Smooth muscle cell (in vitro differentiated cells): ENCODE data around the gene C2orf76. TPM values are rescaled to one million over a fixed set of nuclear protein-coding genes. Genes with fewer than 3 reads are reported as not detected.

Source experiments
- DNase-seq: peaks from one replicate; lab custom pipeline; 2025; ENCODE audit not compliant: unreplicated experiment; lab: John Stamatoyannopoulos, UW
- H2AFZ ChIP-seq: fragments of 200-600 bp; sonication (generic); 2 replicates; pipeline ENCODE4 v1.6.0; 2016; ENCODE audit warnings: antibody characterized with exemption, low read depth, mild to moderate bottlenecking
- H3F3A ChIP-seq: fragments of 200-600 bp; sonication (generic); 2 replicates; pipeline ENCODE4 v1.6.0; 2017; ENCODE audit warnings: antibody characterized with exemption, low read depth
- H3K27ac ChIP-seq: fragments of 200-600 bp; sonication (generic); 2 replicates; pipeline ENCODE4 v1.5.1; 2016; ENCODE audit warnings: low read depth, mild to moderate bottlenecking
- H3K27me3 ChIP-seq: fragments of 200-600 bp; sonication (generic); 2 replicates; pipeline ENCODE4 v1.6.1; 2016; ENCODE audit warnings: low read depth, mild to moderate bottlenecking
- H3K36me3 ChIP-seq: fragments of 200-600 bp; sonication (generic); 2 replicates; pipeline ENCODE4 v1.5.1; 2016; ENCODE audit warnings: low read depth
- H3K4me1 ChIP-seq: fragments of 200-600 bp; sonication (generic); 2 replicates; pipeline ENCODE4 v1.5.1; 2016; ENCODE audit warnings: low read depth
- H3K4me2 ChIP-seq: fragments of 200-600 bp; sonication (generic); 2 replicates; pipeline ENCODE4 v1.6.0; 2016; ENCODE audit warnings: mild to moderate bottlenecking
- H3K4me3 ChIP-seq: fragments of 200-600 bp; sonication (generic); 2 replicates; pipeline ENCODE4 v1.5.1; 2016; ENCODE audit warnings: mild to moderate bottlenecking
- H3K79me2 ChIP-seq: fragments of 200-600 bp; sonication (generic); 2 replicates; pipeline ENCODE4 v1.6.0; 2016; ENCODE audit warnings: low read depth, mild to moderate bottlenecking
- H3K9ac ChIP-seq: fragments of 200-600 bp; sonication (generic); 2 replicates; pipeline ENCODE4 v1.6.0; 2016; ENCODE audit warnings: low read depth
- H3K9me3 ChIP-seq: fragments of 200-600 bp; sonication (generic); replicated peaks from 2 replicates; pipeline ENCODE4 v1.5.1; 2016; ENCODE audit warnings: low read depth
- H4K20me1 ChIP-seq: fragments of 200-600 bp; sonication (generic); 2 replicates; pipeline ENCODE4 v1.6.0; 2016; ENCODE audit warnings: low read depth
- CTCF ChIP-seq: fragments of 200-600 bp; sonication (generic); IDR thresholded peaks from 2 replicates; pipeline ENCODE4 v1.5.1; 2017; ENCODE audit warnings: borderline replicate concordance, mild to moderate bottlenecking, antibody characterized with exemption; ENCODE audit not compliant: insufficient read depth, poor library complexity, severe bottlenecking
- WGBS: methylation state at CpG from one replicate; pipeline ENCODE4 v1.1.7; 2016; ENCODE audit warnings: low lambda C conversion rate; 5-methylcytosine and 5-hydroxymethylcytosine counted together
- polyA plus RNA-seq: library from polyadenylated mRNA; unstranded; fragments of >200 nt; fragmentation: Nextera tagmentation; extraction: Ambion mirVana; gene quantifications from 2 replicates; pipeline ENCODE4 v1.2.1, GENCODE V29; 2016
- total RNA-seq: library from RNA; depleted of rRNA; stranded (reverse); fragments of >200 nt; gene quantifications from 2 replicates; pipeline ENCODE4 v1.2.3, GENCODE V29; 2014

C2orf76 gene
- total and polyA plus RNA-seq, 2 experiments from 2014 or later = 16.0 to 30.2 TPM

GRCh38 chr2:119350311-119350998 lies 16.2 kb downstream of the C2orf76 start:
- H3K4me1 ChIP-seq = no peaks in the 10 kb centered on the region
- no peak overlapping the region for H3K27ac ChIP-seq
- WGBS = 38% methylated on average over 4 of the region's 4 CpGs
- H3K27me3 ChIP-seq = no peaks in the 10 kb centered on the region
- no peak for TF ChIP-seq CTCF
- H2AFZ ChIP-seq = no peak overlapping the region
- no peak overlapping the region for H3K4me3 ChIP-seq
- H3K9me3 ChIP-seq = no peaks in the 10 kb centered on the region
- no peak overlapping the region for H3K9ac ChIP-seq
- no peak for DNase-seq
- no peaks in the 10 kb centered on the region for H3F3A ChIP-seq
- no peaks in the 10 kb centered on the region for H3K36me3 ChIP-seq
- H4K20me1 ChIP-seq = peaks cover 10% of the 10 kb centered on the region
- H3K79me2 ChIP-seq = no peaks in the 10 kb centered on the region
- no peak overlapping the region for H3K4me2 ChIP-seq

- H3K27ac ChIP-seq = no peak overlapping the region
- H3K36me3 ChIP-seq = no peaks in the 10 kb centered on the region
- H3K79me2 ChIP-seq = no peaks in the 10 kb centered on the region
- H3K4me2 ChIP-seq = no peak overlapping the region
- H4K20me1 ChIP-seq = peaks cover 4% of the 10 kb centered on the region
- no peaks in the 10 kb centered on the region for H3K27me3 ChIP-seq
- WGBS = 73% methylated on average over 6 of the region's 6 CpGs
- no peaks in the 10 kb centered on the region for H3K9me3 ChIP-seq
- H3F3A ChIP-seq = no peaks in the 10 kb centered on the region
- no peak for TF ChIP-seq CTCF
- DNase-seq = no peak
- H3K9ac ChIP-seq = no peak overlapping the region
- no peak overlapping the region for H2AFZ ChIP-seq
- H3K4me1 ChIP-seq = no peaks in the 10 kb centered on the region
- no peak overlapping the region for H3K4me3 ChIP-seq
These were observed 17.3 kb downstream of the C2orf76 start for GRCh38 chr2:119349289-119349688.

- no peak overlapping the region for H3K27ac ChIP-seq
- no peak for TF ChIP-seq CTCF
- no peak overlapping the region for H3K4me2 ChIP-seq
- H3K9ac ChIP-seq = no peak overlapping the region
- H3K27me3 ChIP-seq = no peaks in the 10 kb centered on the region
- peaks cover 6% of the 10 kb centered on the region for H4K20me1 ChIP-seq
- H2AFZ ChIP-seq = no peak overlapping the region
- no peak overlapping the region for H3K4me3 ChIP-seq
- WGBS = 95% methylated on average over 2 of the region's 2 CpGs
- H3K4me1 ChIP-seq = no peaks in the 10 kb centered on the region
- no peaks in the 10 kb centered on the region for H3F3A ChIP-seq
- H3K36me3 ChIP-seq = peaks cover 3% of the 10 kb centered on the region
- no peaks in the 10 kb centered on the region for H3K79me2 ChIP-seq
- H3K9me3 ChIP-seq = no peaks in the 10 kb centered on the region
- DNase-seq = no peak
These were observed 24.9 kb downstream of the C2orf76 start for GRCh38 chr2:119341684-119342083.

GRCh38 chr2:119339562-119339923 lies 27.1 kb downstream of the C2orf76 start:
- no peak for TF ChIP-seq CTCF
- no peaks in the 10 kb centered on the region for H3F3A ChIP-seq
- H3K4me1 ChIP-seq = no peaks in the 10 kb centered on the region
- H3K27ac ChIP-seq = no peak overlapping the region
- no peaks in the 10 kb centered on the region for H3K27me3 ChIP-seq
- no peaks in the 10 kb centered on the region for H3K9me3 ChIP-seq
- H3K36me3 ChIP-seq = peaks cover 3% of the 10 kb centered on the region
- 98% methylated on average over 7 of the region's 7 CpGs for WGBS
- H3K4me3 ChIP-seq = no peak overlapping the region
- no peak for DNase-seq
- H3K9ac ChIP-seq = no peak overlapping the region
- peaks cover 4% of the 10 kb centered on the region for H4K20me1 ChIP-seq
- no peak overlapping the region for H3K4me2 ChIP-seq
- H3K79me2 ChIP-seq = no peaks in the 10 kb centered on the region
- no peak overlapping the region for H2AFZ ChIP-seq
